ENCODE results near the gene ARMC6.
"Not testable (repeated sequence)": the region's sequence is repeated elsewhere in the genome, so short reads cannot be mapped to it uniquely, and the experiment has no call there.

The ARMC6 gene

DNA sequence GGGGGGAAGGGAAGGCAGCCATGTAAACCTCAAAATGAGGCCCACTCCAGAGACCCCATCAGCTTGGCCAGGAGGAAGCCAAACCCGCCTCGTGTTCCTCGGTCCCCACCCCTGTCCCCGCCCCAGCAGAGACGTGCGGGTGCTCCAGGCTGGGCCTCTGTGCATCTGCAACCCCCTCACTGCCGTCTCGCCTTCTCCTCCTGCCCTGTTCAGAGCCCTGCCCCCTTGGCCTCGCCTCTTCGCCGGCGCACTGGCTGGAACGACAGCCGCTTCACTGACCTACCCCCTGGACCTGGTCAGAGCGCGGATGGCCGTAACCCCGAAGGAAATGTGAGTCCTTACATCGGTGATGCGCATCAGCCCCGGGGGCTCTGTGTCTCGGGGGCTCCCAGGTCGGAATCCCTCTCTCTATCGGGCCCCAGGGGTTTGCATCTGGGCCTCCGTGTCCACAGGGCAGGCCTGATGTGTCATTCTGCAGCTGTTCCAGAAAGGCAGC lies 72.7 kb downstream of the ARMC6 start:
- Histone ChIP-seq H3K4me1 (ENCODE audit: insufficient read depth, low read length) (no peaks in the 10 kb centered on the region), H3K27me3 (ENCODE audit: insufficient read depth, low read length, poor library complexity) (no peaks in the 10 kb centered on the region), H3K4me2 (ENCODE audit: insufficient read depth, low read length) (no peak overlapping the region), H3K27ac (ENCODE audit: low read length) (no peak overlapping the region), H3K9ac (ENCODE audit: low read depth, low read length) (no peak overlapping the region), H3K36me3 (ENCODE audit: insufficient read depth, low read length) (peaks cover 9% of the 10 kb centered on the region; the same call in 1 of the 2 replicates), H3K79me2 (ENCODE audit: insufficient read depth, low read length) (no peaks in the 10 kb centered on the region), H3K9me3 (ENCODE audit: insufficient read depth, low read length, severe bottlenecking) (no peaks in the 10 kb centered on the region), H4K20me1 (ENCODE audit: insufficient read depth, low read length) (peaks cover 3% of the 10 kb centered on the region; the same call in 1 of the 2 replicates), H2AFZ (ENCODE audit: low read depth, low read length) (no peak overlapping the region), H3K4me3 (ENCODE audit: low read depth in 1 of 2, low read length in 2 of 2) (no peak overlapping the region)
- ATAC-seq (ENCODE audit: insufficient read depth, low read depth) (no peak), DNase-seq (no peak)
- TF ChIP-seq, protein P1, sequence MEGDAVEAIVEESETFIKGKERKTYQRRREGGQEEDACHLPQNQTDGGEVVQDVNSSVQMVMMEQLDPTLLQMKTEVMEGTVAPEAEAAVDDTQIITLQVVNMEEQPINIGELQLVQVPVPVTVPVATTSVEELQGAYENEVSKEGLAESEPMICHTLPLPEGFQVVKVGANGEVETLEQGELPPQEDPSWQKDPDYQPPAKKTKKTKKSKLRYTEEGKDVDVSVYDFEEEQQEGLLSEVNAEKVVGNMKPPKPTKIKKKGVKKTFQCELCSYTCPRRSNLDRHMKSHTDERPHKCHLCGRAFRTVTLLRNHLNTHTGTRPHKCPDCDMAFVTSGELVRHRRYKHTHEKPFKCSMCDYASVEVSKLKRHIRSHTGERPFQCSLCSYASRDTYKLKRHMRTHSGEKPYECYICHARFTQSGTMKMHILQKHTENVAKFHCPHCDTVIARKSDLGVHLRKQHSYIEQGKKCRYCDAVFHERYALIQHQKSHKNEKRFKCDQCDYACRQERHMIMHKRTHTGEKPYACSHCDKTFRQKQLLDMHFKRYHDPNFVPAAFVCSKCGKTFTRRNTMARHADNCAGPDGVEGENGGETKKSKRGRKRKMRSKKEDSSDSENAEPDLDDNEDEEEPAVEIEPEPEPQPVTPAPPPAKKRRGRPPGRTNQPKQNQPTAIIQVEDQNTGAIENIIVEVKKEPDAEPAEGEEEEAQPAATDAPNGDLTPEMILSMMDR (IDR thresholded peaks at IDR 0.05; ENCODE audit: borderline replicate concordance, extremely low read depth, low read length, poor library complexity, severe bottlenecking) = no peak
- TF ChIP-seq EZH2 (IDR thresholded peaks at IDR 0.05; ENCODE audit: borderline replicate concordance, low read depth, low read length, severe bottlenecking) = no peak

DNA sequence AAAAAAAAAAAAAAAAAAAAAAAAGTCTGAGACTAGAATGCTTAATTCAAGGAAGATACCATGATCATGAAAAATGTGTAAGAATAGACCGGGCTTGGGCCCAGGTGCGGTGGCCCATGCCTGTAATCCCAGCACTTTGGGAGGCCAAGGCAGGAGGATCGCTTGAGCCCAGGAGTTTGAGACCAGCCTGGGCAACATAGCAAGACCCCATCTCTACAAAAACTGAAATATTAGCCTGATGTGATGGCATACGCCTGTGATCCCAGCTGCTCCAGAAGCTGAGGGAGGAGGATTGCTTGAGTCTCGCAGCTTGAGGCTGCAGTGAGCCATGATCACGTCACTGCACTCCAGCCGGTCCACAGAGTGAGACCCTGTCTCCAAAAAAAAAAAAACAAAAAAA lies 73.5 kb downstream of the ARMC6 start:
- not testable (repeated sequence) for H2AFZ ChIP-seq (ENCODE audit: low read depth, low read length); H3K4me2 ChIP-seq (ENCODE audit: insufficient read depth, low read length)

DNA sequence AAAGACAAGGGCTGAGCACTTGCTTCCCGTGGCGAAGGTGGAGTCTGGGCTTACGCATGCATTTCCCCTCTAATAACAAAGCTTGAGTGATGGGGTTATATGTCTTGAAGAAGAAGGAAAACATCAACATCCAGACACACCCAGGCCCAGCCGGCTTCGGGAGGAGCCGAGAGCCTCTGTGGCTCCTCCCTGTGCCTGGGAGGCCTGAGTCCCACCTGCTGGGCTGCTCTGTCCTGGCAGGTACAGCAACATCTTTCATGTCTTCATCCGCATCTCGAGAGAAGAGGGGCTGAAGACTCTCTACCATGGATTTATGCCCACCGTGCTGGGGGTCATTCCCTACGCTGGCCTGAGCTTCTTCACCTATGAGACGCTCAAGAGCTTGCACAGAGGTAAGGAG lies 74.3 kb downstream of the ARMC6 start:
- DNase-seq (no peak), ATAC-seq (ENCODE audit: insufficient read depth, low read depth) (no peak)
- no peak overlapping the region for H3K4me2 ChIP-seq (ENCODE audit: insufficient read depth, low read length)
- no peaks in the 10 kb centered on the region for H3K79me2 ChIP-seq (ENCODE audit: insufficient read depth, low read length)
- no peak overlapping the region for H3K4me3 ChIP-seq (ENCODE audit: low read depth in 1 of 2, low read length in 2 of 2)
- no peaks in the 10 kb centered on the region for H4K20me1 ChIP-seq (ENCODE audit: insufficient read depth, low read length)
- H3K9ac ChIP-seq (ENCODE audit: low read depth, low read length) = no peak overlapping the region
- TF ChIP-seq, protein P1 (IDR thresholded peaks at IDR 0.05; ENCODE audit: borderline replicate concordance, extremely low read depth, low read length, poor library complexity, severe bottlenecking) = no peak
- TF ChIP-seq EZH2 (IDR thresholded peaks at IDR 0.05; ENCODE audit: borderline replicate concordance, low read depth, low read length, severe bottlenecking) = no peak
- no peaks in the 10 kb centered on the region for H3K9me3 ChIP-seq (ENCODE audit: insufficient read depth, low read length, severe bottlenecking)
- H3K27me3 ChIP-seq (ENCODE audit: insufficient read depth, low read length, poor library complexity) = no peaks in the 10 kb centered on the region
- no peak overlapping the region for H3K27ac ChIP-seq (ENCODE audit: low read length)
- no peak overlapping the region for H2AFZ ChIP-seq (ENCODE audit: low read depth, low read length)
- peaks cover 3% of the 10 kb centered on the region; the same call in 1 of the 2 replicates for H3K36me3 ChIP-seq (ENCODE audit: insufficient read depth, low read length)
- H3K4me1 ChIP-seq (ENCODE audit: insufficient read depth, low read length) = no peaks in the 10 kb centered on the region

More for the DNA sequence above, 73.5 kb downstream of the ARMC6 start:
- not testable (repeated sequence) for H3K9ac ChIP-seq (ENCODE audit: low read depth, low read length); H3K36me3 ChIP-seq (ENCODE audit: insufficient read depth, low read length); H3K4me1 ChIP-seq (ENCODE audit: insufficient read depth, low read length); ATAC-seq (ENCODE audit: insufficient read depth, low read depth); H3K4me3 ChIP-seq (ENCODE audit: low read depth in 1 of 2, low read length in 2 of 2); H4K20me1 ChIP-seq (ENCODE audit: insufficient read depth, low read length); H3K27me3 ChIP-seq (ENCODE audit: insufficient read depth, low read length, poor library complexity); H3K27ac ChIP-seq (ENCODE audit: low read length); DNase-seq; H3K9me3 ChIP-seq (ENCODE audit: insufficient read depth, low read length, severe bottlenecking); H3K79me2 ChIP-seq (ENCODE audit: insufficient read depth, low read length)

Data from DND-41 (cell line).